Endothelial cell of umbilical vein (primary cell): Measurements from ENCODE around the gene INSRR.
A peak's percentile ranks its signal among the peaks of the same experiment; 100 is the strongest.

Experiments
- CTCF ChIP-seq, 2 donors: IDR thresholded peaks; 1 replicate in 1 of 2; 2 replicates in 1 of 2; pipeline ENCODE4 v1.5.1; 2011; ENCODE audit warnings: low read length in 2 of 2, mild to moderate bottlenecking in 2 of 2, moderate library complexity in 2 of 2, control low read depth in 1 of 2, inconsistent platforms in 1 of 2, low read depth in 1 of 2; ENCODE audit not compliant: insufficient read depth in 1 of 2; ENCODE audit errors: extremely low read depth in 1 of 2
- EZH2 ChIP-seq: IDR thresholded peaks from 2 replicates; pipeline ENCODE4 v1.6.1; 2012; ENCODE audit warnings: borderline replicate concordance, low read depth, mild to moderate bottlenecking, moderate library complexity, low read length, inconsistent platforms; ENCODE audit not compliant: severe bottlenecking
- POLR2A ChIP-seq: IDR thresholded peaks from 2 replicates; pipeline ENCODE4 v1.6.1; 2012; ENCODE audit warnings: low read depth, mild to moderate bottlenecking, control low read depth, low read length
- TF ChIP-seq, protein P1 (sequence below): IDR thresholded peaks from 2 replicates; pipeline ENCODE4 v1.6.1; 2011; ENCODE audit not compliant: insufficient read depth, insufficient read length

GRCh38 chr1:156860113-156860627 lies 1.3 kb upstream of the INSRR start:
- TF ChIP-seq EZH2 (peak; percentile 60), CTCF (IDR thresholded peaks at IDR 0.05; ENCODE audit: extremely low read depth in 1 of 2, insufficient read depth in 1 of 2, low read depth in 1 of 2, low read length in 2 of 2) (peak; percentile 79 to 90), POLR2A (no peak)
- TF ChIP-seq, protein P1, sequence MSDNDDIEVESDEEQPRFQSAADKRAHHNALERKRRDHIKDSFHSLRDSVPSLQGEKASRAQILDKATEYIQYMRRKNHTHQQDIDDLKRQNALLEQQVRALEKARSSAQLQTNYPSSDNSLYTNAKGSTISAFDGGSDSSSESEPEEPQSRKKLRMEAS: no peak
